Body of pancreas (tissue), 4 donors: ENCODE data around the gene YWHAG. TPM values are rescaled to one million over a fixed set of nuclear protein-coding genes. Genes with fewer than 3 reads are reported as not detected.
A peak's percentile ranks its signal among the peaks of the same experiment; 100 is the strongest.

ENCODE experiments used
- ATAC-seq: fragments of 150-250 bp; one replicate; pipeline ENCODE4 v1.9.1; 2016
- DNase-seq, 4 donors: peaks; one replicate each; pipeline ENCODE4 v3.0.0-alpha.2; 2019
- H3K27ac ChIP-seq, 4 donors: fragments of 200-600 bp; sonication (generic); 1 replicate in 3 of 4; 2 replicates in 1 of 4; pipeline versions ENCODE4 v1.5.1 to v1.6.1; 2016 to 2019; ENCODE audit warnings: mild to moderate bottlenecking in 1 of 4, mixed read lengths in 1 of 4, moderate library complexity in 1 of 4
- H3K27me3 ChIP-seq, 2 donors: fragments of 200-600 bp; sonication (generic); one replicate each; pipeline ENCODE4 v1.6.0; 2016; ENCODE audit warnings: mild to moderate bottlenecking in 1 of 2
- H3K36me3 ChIP-seq, 2 donors: fragments of 200-600 bp; sonication (generic); replicated peaks in 1 of 2; 2 replicates each; pipeline ENCODE4 v1.5.1; 2016; ENCODE audit warnings: low read depth in 2 of 2; ENCODE audit not compliant: insufficient read depth in 1 of 2
- H3K4me1 ChIP-seq: fragments of 200-600 bp; sonication (generic); one replicate; pipeline ENCODE4 v1.6.0; 2016
- H3K4me3 ChIP-seq, 2 donors: fragments of 200-600 bp; sonication (generic); 1 replicate in 1 of 2; 2 replicates in 1 of 2; pipeline ENCODE4 v1.5.1; 2016 to 2019
- H3K9me3 ChIP-seq, 3 donors: fragments of 200-600 bp; sonication (generic); 1 replicate in 2 of 3; 2 replicates in 1 of 3; pipeline ENCODE4 v1.5.1; 2016
- CTCF ChIP-seq, 7 experiments: fragments of 450-650 bp in 4 of 7; fragments of 200-600 bp in 3 of 7; sonication (generic) in 3 of 7; IDR thresholded peaks; one replicate each; pipeline ENCODE4 v1.5.1; 2016 to 2019; ENCODE audit warnings: antibody characterized with exemption in 7 of 7
- POLR2A ChIP-seq, 3 donors: fragments of 450-650 bp; IDR thresholded peaks; one replicate each; pipeline ENCODE4 v1.6.1; 2016; ENCODE audit warnings: antibody characterized with exemption in 3 of 3, mild to moderate bottlenecking in 2 of 3
- WGBS, 2 donors: methylation state at CpG; one replicate each; pipeline ENCODE4 v1.1.5; 2017; 5-methylcytosine and 5-hydroxymethylcytosine counted together
- intact Hi-C: fragments of 100-400 bp; cut with DNase I; formaldehyde crosslinking; loops from one replicate; pipeline ENCODE4 v1.15.1; 2023
- total RNA-seq, 2 donors: library from RNA; depleted of rRNA; stranded (reverse); fragments of >200 nt; gene quantifications; one replicate each; pipeline ENCODE4 v1.1.0, GENCODE V29; 2016

The YWHAG gene
- total RNA-seq, 2 donors from 2014 or later, result 24.1 to 60.0 TPM

GRCh38 chr7:76333511-76334101 lies 25.2 kb downstream of the YWHAG start:
- peak; percentile 80 for ATAC-seq
- no peaks in the 10 kb centered on the region for H3K27me3 ChIP-seq
- H3K27ac ChIP-seq, result peak overlapping the region in 3 of 4 donors; percentile 46 to 69 (median 69)
- 42 to 51% methylated on average over 14 of the region's 14 CpGs for WGBS, 2 donors
- H3K9me3 ChIP-seq, result no peaks in the 10 kb centered on the region
- intact Hi-C loops, result no loop called here
- H3K36me3 ChIP-seq, result peaks cover 0 to 12% of the 10 kb centered on the region in 2 donors
- H3K4me3 ChIP-seq, result no peak overlapping the region
- DNase-seq, result peak; percentile 50 to 72 (median 52)
- H3K4me1 ChIP-seq, result peaks cover 67% of the 10 kb centered on the region
- no peak for TF ChIP-seq CTCF (IDR thresholded peaks at IDR 0.05)
- TF ChIP-seq POLR2A (IDR thresholded peaks at IDR 0.05), result peak in 1 of 3 donors; percentile 9

GRCh38 chr7:76332078-76332477 lies 26.7 kb downstream of the YWHAG start:
- WGBS, 2 donors, result 52 to 55% methylated on average over 9 of the region's 9 CpGs
- no peak for ATAC-seq
- no peak for DNase-seq

GRCh38 chr7:76330673-76331072 lies 28.1 kb downstream of the YWHAG start:
- DNase-seq (no peak), ATAC-seq (no peak)
- Histone ChIP-seq H3K4me1 (peaks cover 53% of the 10 kb centered on the region), H3K9me3 (no peaks in the 10 kb centered on the region), H3K36me3 (peaks cover 0 to 12% of the 10 kb centered on the region in 2 donors), H3K4me3 (no peak overlapping the region), H3K27me3 (no peaks in the 10 kb centered on the region), H3K27ac (peak overlapping the region in 2 of 4 donors; percentile 13 to 20)
- 84 to 85% methylated on average over 5 of the region's 5 CpGs for WGBS, 2 donors
- TF ChIP-seq CTCF (IDR thresholded peaks at IDR 0.05) (no peak), POLR2A (IDR thresholded peaks at IDR 0.05) (no peak)
- intact Hi-C loops, result no loop called here

More at GRCh38 chr7:76332078-76332477, 26.7 kb downstream of the YWHAG start:
- TF ChIP-seq POLR2A (IDR thresholded peaks at IDR 0.05), result no peak
- TF ChIP-seq CTCF (IDR thresholded peaks at IDR 0.05), result no peak
- H3K27me3 ChIP-seq, result no peaks in the 10 kb centered on the region
- H3K4me3 ChIP-seq, result no peak overlapping the region
- H3K36me3 ChIP-seq, result peaks cover 0 to 12% of the 10 kb centered on the region in 2 donors
- H3K4me1 ChIP-seq, result peaks cover 52% of the 10 kb centered on the region
- H3K9me3 ChIP-seq, result no peaks in the 10 kb centered on the region
- no peak overlapping the region for H3K27ac ChIP-seq
- intact Hi-C loops, result no loop called here

DNA sequence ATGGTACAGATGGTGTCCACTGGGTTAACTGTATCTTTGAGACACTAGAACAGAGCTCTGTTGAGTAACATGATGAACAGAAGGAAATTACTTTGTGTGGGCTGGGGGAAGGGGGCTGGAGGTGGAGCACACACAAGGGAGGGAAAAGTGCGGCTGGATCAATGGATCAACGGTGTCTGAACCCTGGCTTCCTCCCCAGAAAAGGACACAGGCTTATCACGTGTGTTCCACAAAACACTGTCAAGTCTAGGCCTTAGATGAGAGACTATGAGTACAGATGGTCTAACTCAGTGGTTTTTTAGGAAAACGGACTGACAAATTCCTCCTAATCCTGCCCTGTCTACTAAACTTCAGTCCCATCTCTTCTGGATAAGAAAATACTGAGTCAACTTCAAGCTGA lies 28.5 kb downstream of the YWHAG start:
- Histone ChIP-seq H3K27ac (peak overlapping the region in 2 of 4 donors; percentile 13 to 20), H3K36me3 (peaks cover 0 to 12% of the 10 kb centered on the region in 2 donors), H3K9me3 (no peaks in the 10 kb centered on the region), H3K27me3 (no peaks in the 10 kb centered on the region), H3K4me1 (peaks cover 50% of the 10 kb centered on the region), H3K4me3 (no peak overlapping the region)
- DNase-seq (no peak), ATAC-seq (no peak)
- WGBS, 2 donors, result 47 to 52% methylated on average over 4 of the region's 4 CpGs
- TF ChIP-seq CTCF (IDR thresholded peaks at IDR 0.05) (no peak), POLR2A (IDR thresholded peaks at IDR 0.05) (no peak)
- intact Hi-C loops, result no loop called here

GRCh38 chr7:76329479-76329878 lies 29.3 kb downstream of the YWHAG start:
- H3K9me3 ChIP-seq, result no peaks in the 10 kb centered on the region
- ATAC-seq, result no peak
- no peak overlapping the region for H3K4me3 ChIP-seq
- peaks cover 47% of the 10 kb centered on the region for H3K4me1 ChIP-seq
- DNase-seq, result no peak
- intact Hi-C loops, result loop anchor here (5.0 kb wide), 1 partner anchor 42 kb away; no protein-coding TSS in a partner anchor
- H3K27ac ChIP-seq, result no peak overlapping the region
- WGBS, 2 donors, result 90 to 96% methylated on average over 28 to 29 of the region's 29 CpGs
- H3K27me3 ChIP-seq, result no peaks in the 10 kb centered on the region
- peaks cover 0 to 12% of the 10 kb centered on the region in 2 donors for H3K36me3 ChIP-seq
- no peak for TF ChIP-seq CTCF (IDR thresholded peaks at IDR 0.05)
